ENCODE data around the gene SUN1.
"Not testable (repeated sequence)": the region's sequence is repeated elsewhere in the genome, so short reads cannot be mapped to it uniquely, and the experiment has no call there.

SUN1 gene

DNA sequence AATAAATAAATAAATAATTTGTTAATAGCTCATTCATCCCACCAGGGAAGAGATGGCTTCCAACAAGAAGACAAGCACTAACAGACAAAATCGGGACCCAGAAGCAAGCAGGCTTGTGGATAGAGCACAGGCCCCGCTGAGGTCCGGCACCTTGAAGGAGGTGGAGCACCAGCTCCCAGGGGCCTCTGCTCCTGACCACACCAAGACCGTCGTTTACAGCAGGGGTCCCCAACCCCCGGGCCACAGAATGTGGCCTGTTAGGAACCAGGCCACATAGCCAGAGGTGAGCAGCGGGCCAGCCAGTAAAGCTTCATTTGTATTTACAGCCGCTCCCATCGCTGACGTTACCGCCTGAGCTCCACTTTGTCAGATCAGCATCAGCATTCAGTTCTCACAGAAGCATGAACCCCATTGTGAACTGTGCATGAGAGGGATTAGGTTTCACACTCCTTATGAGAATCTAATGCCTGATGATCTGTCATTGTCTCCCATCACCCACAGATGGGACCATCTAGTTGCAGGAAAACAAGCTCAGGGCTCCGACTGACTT is 33.3 kb upstream of the SUN1 start:
- TF ChIP-seq MYC (IDR thresholded peaks at IDR 0.05; ENCODE audit: low read depth, low read length) (no peak), POLR2A (IDR thresholded peaks at IDR 0.05; ENCODE audit: extremely low read depth, insufficient read length) (no peak)
- TF ChIP-seq, protein P1, sequence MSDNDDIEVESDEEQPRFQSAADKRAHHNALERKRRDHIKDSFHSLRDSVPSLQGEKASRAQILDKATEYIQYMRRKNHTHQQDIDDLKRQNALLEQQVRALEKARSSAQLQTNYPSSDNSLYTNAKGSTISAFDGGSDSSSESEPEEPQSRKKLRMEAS (IDR thresholded peaks at IDR 0.05; ENCODE audit: low read depth, low read length), result no peak
- TF ChIP-seq, protein P2, sequence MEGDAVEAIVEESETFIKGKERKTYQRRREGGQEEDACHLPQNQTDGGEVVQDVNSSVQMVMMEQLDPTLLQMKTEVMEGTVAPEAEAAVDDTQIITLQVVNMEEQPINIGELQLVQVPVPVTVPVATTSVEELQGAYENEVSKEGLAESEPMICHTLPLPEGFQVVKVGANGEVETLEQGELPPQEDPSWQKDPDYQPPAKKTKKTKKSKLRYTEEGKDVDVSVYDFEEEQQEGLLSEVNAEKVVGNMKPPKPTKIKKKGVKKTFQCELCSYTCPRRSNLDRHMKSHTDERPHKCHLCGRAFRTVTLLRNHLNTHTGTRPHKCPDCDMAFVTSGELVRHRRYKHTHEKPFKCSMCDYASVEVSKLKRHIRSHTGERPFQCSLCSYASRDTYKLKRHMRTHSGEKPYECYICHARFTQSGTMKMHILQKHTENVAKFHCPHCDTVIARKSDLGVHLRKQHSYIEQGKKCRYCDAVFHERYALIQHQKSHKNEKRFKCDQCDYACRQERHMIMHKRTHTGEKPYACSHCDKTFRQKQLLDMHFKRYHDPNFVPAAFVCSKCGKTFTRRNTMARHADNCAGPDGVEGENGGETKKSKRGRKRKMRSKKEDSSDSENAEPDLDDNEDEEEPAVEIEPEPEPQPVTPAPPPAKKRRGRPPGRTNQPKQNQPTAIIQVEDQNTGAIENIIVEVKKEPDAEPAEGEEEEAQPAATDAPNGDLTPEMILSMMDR (IDR thresholded peaks at IDR 0.05; ENCODE audit: low read depth, low read length), result no peak
- DNase-seq (ENCODE audit: low read depth), result no peak
- no peak overlapping the region for H3K4me3 ChIP-seq (ENCODE audit: low read depth, low read length)

DNA sequence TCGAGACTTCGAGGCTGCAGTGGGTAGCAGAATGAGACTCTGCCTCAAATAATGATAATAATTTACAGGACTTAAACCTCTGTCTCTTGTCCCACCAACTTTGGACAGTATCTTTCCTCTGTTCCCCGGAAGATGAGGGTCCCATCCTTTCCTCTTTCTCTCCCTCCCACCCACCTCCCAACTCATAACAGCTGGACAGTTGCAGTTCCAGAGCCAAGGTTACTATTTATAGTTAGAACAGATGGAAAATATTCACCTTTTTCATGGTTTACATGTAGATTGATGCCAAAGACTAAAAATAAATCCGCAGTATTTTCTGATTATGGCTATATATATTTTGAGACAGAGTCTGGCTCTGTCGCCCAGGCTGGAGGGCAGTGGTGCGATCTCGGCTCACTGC is 31.6 kb upstream of the SUN1 start:
- no peak for TF ChIP-seq MYC (IDR thresholded peaks at IDR 0.05; ENCODE audit: low read depth, low read length)
- TF ChIP-seq, protein P1 (IDR thresholded peaks at IDR 0.05; ENCODE audit: low read depth, low read length), result no peak
- no peak for TF ChIP-seq POLR2A (IDR thresholded peaks at IDR 0.05; ENCODE audit: extremely low read depth, insufficient read length)
- TF ChIP-seq, protein P2 (IDR thresholded peaks at IDR 0.05; ENCODE audit: low read depth, low read length), result no peak

DNA sequence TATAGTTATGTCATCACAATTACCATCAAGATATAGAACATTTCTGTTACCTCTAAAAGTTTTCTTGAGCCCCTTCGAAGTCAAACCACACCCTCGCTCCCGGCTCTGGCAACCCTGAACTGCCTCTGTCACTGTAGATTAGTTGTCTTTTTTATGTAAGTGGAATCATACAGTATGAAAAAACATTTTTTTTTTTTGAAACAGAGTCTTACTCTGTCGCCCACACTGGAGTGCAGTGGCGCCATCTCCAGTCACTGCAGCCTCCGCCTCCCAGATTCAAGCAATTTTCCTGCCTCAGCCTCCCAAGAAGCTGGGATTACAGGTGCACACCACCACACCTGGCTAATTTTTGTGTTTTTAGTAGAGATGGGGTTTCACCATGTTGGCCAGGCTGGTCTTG is 30.9 kb upstream of the SUN1 start:
- not testable (repeated sequence) for H3K4me3 ChIP-seq (ENCODE audit: low read depth, low read length); DNase-seq (ENCODE audit: low read depth)

More for the DNA sequence above, 31.6 kb upstream of the SUN1 start:
- no peak for DNase-seq (ENCODE audit: low read depth)
- H3K4me3 ChIP-seq (ENCODE audit: low read depth, low read length), result no peak overlapping the region

DNA sequence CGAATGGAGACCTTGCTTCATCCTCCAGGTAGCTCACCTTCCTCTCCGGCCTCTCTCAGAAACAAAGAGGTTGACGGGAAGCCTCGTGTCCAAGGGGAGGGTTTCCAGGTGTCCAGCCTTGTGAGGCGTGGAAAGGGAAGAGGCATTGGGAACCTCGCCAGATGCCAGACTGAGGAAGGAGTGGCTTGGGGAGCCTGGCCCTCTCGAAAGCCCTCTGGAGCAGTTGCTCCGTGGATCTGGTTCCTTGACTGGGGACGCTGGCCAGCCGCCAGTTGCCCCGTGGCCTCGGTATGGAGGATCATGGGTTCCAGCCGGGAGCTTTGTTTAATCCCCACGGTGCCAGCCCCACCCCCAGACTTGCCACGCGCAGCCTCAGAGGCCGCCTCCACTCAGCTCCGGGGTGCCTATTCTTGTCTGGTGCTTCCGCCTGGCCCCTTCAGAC is 30.3 kb upstream of the SUN1 start:
- TF ChIP-seq, protein P1 (IDR thresholded peaks at IDR 0.05; ENCODE audit: low read depth, low read length), result no peak
- TF ChIP-seq, protein P2 (IDR thresholded peaks at IDR 0.05; ENCODE audit: low read depth, low read length), result no peak
- TF ChIP-seq MYC (IDR thresholded peaks at IDR 0.05; ENCODE audit: low read depth, low read length) (no peak), POLR2A (IDR thresholded peaks at IDR 0.05; ENCODE audit: extremely low read depth, insufficient read length) (no peak)
- H3K4me3 ChIP-seq (ENCODE audit: low read depth, low read length), result no peak overlapping the region
- no peak for DNase-seq (ENCODE audit: low read depth)

DNA sequence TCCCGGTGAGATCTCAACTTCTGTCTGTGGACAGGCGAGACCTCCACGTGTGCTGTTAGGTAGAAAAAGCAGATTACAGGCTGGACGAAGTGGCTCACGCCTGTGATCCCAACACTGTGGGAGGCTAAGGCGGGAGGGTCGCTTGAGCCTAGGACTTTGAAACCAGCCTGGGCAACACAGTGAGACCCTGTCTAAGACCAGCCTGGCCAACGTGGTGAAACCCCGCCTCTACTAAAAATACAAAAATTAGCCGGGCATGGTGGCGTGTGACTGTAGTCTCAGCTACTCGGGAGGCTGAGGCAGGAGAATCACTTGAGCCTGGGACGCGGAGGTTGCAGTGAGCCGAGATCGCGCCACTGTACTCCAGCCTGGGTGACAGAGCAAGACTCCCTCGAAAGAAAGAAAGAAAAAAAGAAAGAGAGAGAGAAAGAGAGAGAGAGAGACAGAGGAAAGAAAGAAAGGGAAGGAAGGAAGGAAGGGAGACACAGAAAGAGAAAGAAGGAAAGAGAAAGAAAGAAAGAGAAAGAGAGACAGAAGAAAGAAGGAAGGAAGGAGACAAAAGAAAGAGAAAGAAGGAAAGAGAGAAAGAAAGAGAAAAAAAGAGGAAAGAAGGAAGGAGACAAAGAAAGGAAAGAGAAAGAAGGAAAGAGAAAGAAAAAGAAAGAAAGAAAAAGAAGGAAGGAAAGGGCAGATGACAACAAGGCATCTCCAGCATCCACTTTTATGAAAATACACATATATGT is 29.6 kb upstream of the SUN1 start:
- TF ChIP-seq MYC (IDR thresholded peaks at IDR 0.05; ENCODE audit: low read depth, low read length), result no peak
- TF ChIP-seq, protein P2 (IDR thresholded peaks at IDR 0.05; ENCODE audit: low read depth, low read length), result no peak
- no peak for TF ChIP-seq POLR2A (IDR thresholded peaks at IDR 0.05; ENCODE audit: extremely low read depth, insufficient read length)
- TF ChIP-seq, protein P1 (IDR thresholded peaks at IDR 0.05; ENCODE audit: low read depth, low read length), result no peak
- no peak overlapping the region for H3K4me3 ChIP-seq (ENCODE audit: low read depth, low read length)
- no peak for DNase-seq (ENCODE audit: low read depth)

DNA sequence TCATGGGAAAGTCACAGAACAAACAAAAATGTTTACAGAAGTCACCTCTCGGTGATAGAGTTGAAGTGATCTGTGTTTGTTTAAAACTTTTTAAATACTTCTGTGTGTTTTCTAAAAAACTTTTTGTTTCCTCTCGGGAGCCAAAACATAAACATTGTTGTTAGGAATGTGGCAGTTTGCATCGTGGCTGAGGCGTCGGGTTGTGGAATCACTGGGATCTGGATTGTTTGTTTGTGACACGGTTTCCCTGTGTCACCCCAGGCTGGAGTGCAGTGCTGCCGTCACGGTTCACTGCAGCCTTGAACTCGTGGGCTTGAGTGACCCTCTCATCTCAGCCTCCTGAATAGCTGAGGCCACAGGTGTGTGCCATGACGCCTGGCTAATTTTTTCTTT is 29.0 kb upstream of the SUN1 start:
- TF ChIP-seq POLR2A (IDR thresholded peaks at IDR 0.05; ENCODE audit: extremely low read depth, insufficient read length) (no peak), MYC (IDR thresholded peaks at IDR 0.05; ENCODE audit: low read depth, low read length) (no peak)
- TF ChIP-seq, protein P2 (IDR thresholded peaks at IDR 0.05; ENCODE audit: low read depth, low read length), result no peak
- TF ChIP-seq, protein P1 (IDR thresholded peaks at IDR 0.05; ENCODE audit: low read depth, low read length), result no peak
- no peak overlapping the region for H3K4me3 ChIP-seq (ENCODE audit: low read depth, low read length)
- no peak for DNase-seq (ENCODE audit: low read depth)

DNA sequence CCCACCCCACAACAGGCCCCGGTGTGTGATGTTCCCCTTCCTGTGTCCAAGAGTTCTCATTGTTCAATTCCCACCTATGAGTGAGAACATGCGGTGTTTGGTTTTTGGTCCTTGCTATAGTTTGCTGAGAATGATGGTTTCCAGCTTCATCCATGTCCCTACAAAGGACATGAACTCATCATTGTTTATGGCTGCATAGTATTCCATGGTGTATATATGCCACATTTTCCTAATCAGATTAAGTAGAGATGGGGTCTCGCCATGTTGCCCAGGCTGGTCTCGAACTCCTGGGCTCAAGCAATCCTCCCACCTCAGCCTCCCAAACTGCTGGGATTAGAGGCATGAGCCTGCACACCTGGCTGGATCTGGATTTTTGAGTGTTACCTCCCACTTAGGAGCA is 28.5 kb upstream of the SUN1 start:
- not testable (repeated sequence) for H3K4me3 ChIP-seq (ENCODE audit: low read depth, low read length); DNase-seq (ENCODE audit: low read depth)

All from NB4 (cell line).